Measurements from ENCODE around the gene ARMCX4. TPM values are rescaled to one million over a fixed set of nuclear protein-coding genes. Genes with fewer than 3 reads are reported as not detected.

The ARMCX4 gene
- total and polyA plus RNA-seq, 2 donors from 2014 or later = 6.5 to 16.0 TPM

DNA sequence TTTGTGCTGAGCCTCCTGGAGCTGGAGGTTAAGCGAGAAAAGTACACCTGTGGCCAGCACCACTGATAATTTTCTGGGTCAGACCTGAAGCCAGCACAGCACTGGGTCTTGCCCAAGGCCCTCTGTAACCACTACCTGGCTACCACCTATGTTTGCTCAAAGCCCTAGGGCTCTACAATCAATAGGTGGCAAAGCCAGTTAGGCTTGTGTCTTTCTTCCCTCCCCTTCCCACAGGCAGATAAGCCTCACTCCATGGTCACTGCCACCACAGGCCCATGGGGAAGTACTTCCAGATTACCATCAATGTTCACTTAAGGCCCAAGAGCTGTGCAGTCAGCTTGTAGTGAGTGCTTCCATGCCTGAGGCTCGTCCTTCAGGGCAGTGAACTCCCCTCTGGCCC, 35.2 kb upstream of the ARMCX4 start:
- intact Hi-C loops (cut with DNase I) = no loop called here
- Histone ChIP-seq H3K4me3 (ENCODE audit: low read length in 3 of 3) (no peak overlapping the region), H3K4me1 (ENCODE audit: control insufficient read depth in 2 of 3, insufficient read depth in 2 of 3, low read depth in 1 of 3, low read length in 3 of 3) (peaks cover 0 to 2% (median 0%) of the 10 kb centered on the region in 3 donors), H3K9me3 (ENCODE audit: control insufficient read depth in 2 of 3, insufficient read depth in 1 of 3, low read length in 3 of 3) (no peaks in the 10 kb centered on the region), H3K27ac (ENCODE audit: low read depth in 2 of 2, low read length in 2 of 2) (no peak overlapping the region), H3K27me3 (ENCODE audit: control insufficient read depth, insufficient read depth, low read length) (no peaks in the 10 kb centered on the region), H3K9ac (ENCODE audit: low read length in 3 of 3) (no peak overlapping the region), H3K36me3 (ENCODE audit: control insufficient read depth in 2 of 3, insufficient read depth in 3 of 3, low read length in 3 of 3) (no peaks in the 10 kb centered on the region)
- no peak for DNase-seq
- TF ChIP-seq, protein P1, sequence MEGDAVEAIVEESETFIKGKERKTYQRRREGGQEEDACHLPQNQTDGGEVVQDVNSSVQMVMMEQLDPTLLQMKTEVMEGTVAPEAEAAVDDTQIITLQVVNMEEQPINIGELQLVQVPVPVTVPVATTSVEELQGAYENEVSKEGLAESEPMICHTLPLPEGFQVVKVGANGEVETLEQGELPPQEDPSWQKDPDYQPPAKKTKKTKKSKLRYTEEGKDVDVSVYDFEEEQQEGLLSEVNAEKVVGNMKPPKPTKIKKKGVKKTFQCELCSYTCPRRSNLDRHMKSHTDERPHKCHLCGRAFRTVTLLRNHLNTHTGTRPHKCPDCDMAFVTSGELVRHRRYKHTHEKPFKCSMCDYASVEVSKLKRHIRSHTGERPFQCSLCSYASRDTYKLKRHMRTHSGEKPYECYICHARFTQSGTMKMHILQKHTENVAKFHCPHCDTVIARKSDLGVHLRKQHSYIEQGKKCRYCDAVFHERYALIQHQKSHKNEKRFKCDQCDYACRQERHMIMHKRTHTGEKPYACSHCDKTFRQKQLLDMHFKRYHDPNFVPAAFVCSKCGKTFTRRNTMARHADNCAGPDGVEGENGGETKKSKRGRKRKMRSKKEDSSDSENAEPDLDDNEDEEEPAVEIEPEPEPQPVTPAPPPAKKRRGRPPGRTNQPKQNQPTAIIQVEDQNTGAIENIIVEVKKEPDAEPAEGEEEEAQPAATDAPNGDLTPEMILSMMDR (IDR thresholded peaks at IDR 0.05; ENCODE audit: borderline replicate concordance, extremely low read depth, insufficient read depth) = no peak
- no peak for FAIRE-seq

DNA sequence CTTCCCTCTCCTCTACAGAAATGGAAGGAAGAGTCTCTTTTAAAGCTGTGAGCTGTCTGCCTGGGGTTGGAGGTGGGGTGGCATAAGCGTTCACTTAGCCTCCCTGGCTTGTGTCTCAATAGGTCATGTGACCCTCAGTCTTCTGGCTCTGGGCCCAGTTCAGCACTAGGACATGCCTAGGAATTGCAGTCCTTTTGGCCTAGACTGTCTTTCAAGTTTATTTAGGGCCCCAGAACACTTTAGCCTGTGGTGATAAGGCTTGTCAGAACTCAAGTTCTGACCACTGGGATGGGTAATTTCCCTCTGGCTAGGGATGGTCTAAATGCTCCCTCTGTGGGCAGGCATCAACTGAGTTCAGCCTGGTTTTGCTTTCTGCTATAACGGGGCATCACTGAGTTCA, 34.3 kb upstream of the ARMCX4 start:
- peak in 1 of 5 donors; percentile 70 for DNase-seq
- Histone ChIP-seq H3K9ac (ENCODE audit: low read length in 3 of 3) (no peak overlapping the region), H3K27me3 (ENCODE audit: control insufficient read depth, insufficient read depth, low read length) (no peaks in the 10 kb centered on the region), H3K4me1 (ENCODE audit: control insufficient read depth in 2 of 3, insufficient read depth in 2 of 3, low read depth in 1 of 3, low read length in 3 of 3) (peaks cover 0 to 2% (median 0%) of the 10 kb centered on the region in 3 donors), H3K4me3 (ENCODE audit: low read length in 3 of 3) (no peak overlapping the region), H3K27ac (ENCODE audit: low read depth in 2 of 2, low read length in 2 of 2) (no peak overlapping the region), H3K9me3 (ENCODE audit: control insufficient read depth in 2 of 3, insufficient read depth in 1 of 3, low read length in 3 of 3) (no peaks in the 10 kb centered on the region), H3K36me3 (ENCODE audit: control insufficient read depth in 2 of 3, insufficient read depth in 3 of 3, low read length in 3 of 3) (no peaks in the 10 kb centered on the region)
- TF ChIP-seq, protein P1 (IDR thresholded peaks at IDR 0.05; ENCODE audit: borderline replicate concordance, extremely low read depth, insufficient read depth) = no peak
- intact Hi-C loops (cut with DNase I) = no loop called here
- FAIRE-seq = no peak

DNA sequence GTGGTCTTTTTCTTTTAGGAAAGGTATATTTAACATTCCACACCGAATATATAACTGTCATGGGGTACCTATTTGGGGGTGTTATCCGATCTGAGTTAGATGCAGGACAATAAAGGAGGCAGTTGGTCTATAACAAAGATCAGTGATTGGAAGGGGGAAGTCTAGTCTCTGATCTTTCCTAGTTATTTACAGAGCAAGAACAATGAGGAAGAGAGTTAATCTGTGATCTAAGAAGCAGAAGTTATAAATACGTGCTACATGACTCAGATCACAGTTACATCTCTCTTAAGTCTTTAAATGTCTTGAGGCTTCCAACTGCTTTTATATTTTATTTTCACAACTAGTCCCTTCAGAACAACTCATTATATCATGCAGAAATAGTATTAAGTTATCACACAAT, 33.2 kb upstream of the ARMCX4 start:
- Histone ChIP-seq H3K27me3 (ENCODE audit: control insufficient read depth, insufficient read depth, low read length) (no peaks in the 10 kb centered on the region), H3K36me3 (ENCODE audit: control insufficient read depth in 2 of 3, insufficient read depth in 3 of 3, low read length in 3 of 3) (no peaks in the 10 kb centered on the region), H3K9me3 (ENCODE audit: control insufficient read depth in 2 of 3, insufficient read depth in 1 of 3, low read length in 3 of 3) (no peaks in the 10 kb centered on the region), H3K9ac (ENCODE audit: low read length in 3 of 3) (no peak overlapping the region), H3K27ac (ENCODE audit: low read depth in 2 of 2, low read length in 2 of 2) (no peak overlapping the region), H3K4me3 (ENCODE audit: low read length in 3 of 3) (no peak overlapping the region), H3K4me1 (ENCODE audit: control insufficient read depth in 2 of 3, insufficient read depth in 2 of 3, low read depth in 1 of 3, low read length in 3 of 3) (peaks cover 0 to 2% (median 0%) of the 10 kb centered on the region in 3 donors)
- TF ChIP-seq, protein P1 (IDR thresholded peaks at IDR 0.05; ENCODE audit: borderline replicate concordance, extremely low read depth, insufficient read depth) = no peak
- no peak for FAIRE-seq
- intact Hi-C loops (cut with DNase I) = no loop called here
- DNase-seq = no peak

DNA sequence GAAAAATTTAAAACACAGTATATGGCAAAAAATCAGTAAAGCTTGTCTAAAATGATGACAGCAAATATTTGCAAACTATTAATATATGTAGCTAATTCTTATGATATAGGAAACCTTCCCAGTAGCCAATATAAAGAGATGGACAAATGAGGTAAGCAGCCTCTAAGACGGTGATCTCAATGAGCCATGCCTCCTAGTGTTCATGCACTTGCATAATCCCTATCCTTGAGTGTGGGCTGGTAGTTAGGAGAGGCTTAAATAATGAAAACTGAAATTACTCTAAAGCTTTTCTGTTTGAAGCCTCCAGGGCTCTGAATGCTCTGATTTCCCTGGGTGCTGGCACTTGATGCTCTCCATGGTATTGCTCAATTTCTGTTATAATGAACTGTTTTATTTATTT, 24.6 kb upstream of the ARMCX4 start:
- FAIRE-seq = no peak
- Histone ChIP-seq H3K27me3 (ENCODE audit: control insufficient read depth, insufficient read depth, low read length) (no peaks in the 10 kb centered on the region), H3K36me3 (ENCODE audit: control insufficient read depth in 2 of 3, insufficient read depth in 3 of 3, low read length in 3 of 3) (no peaks in the 10 kb centered on the region), H3K9me3 (ENCODE audit: control insufficient read depth in 2 of 3, insufficient read depth in 1 of 3, low read length in 3 of 3) (no peaks in the 10 kb centered on the region), H3K9ac (ENCODE audit: low read length in 3 of 3) (no peak overlapping the region), H3K4me3 (ENCODE audit: low read length in 3 of 3) (no peak overlapping the region), H3K4me1 (ENCODE audit: control insufficient read depth in 2 of 3, insufficient read depth in 2 of 3, low read depth in 1 of 3, low read length in 3 of 3) (no peaks in the 10 kb centered on the region), H3K27ac (ENCODE audit: low read depth in 2 of 2, low read length in 2 of 2) (no peak overlapping the region)
- TF ChIP-seq, protein P1 (IDR thresholded peaks at IDR 0.05; ENCODE audit: borderline replicate concordance, extremely low read depth, insufficient read depth) = no peak
- no peak for DNase-seq
- intact Hi-C loops (cut with DNase I) = no loop called here

Data from kidney (tissue), 14 donors.